GM12801 (cell line): Measurements from ENCODE around the gene ROR1.

Experiments used
- CTCF ChIP-seq: IDR thresholded peaks from one replicate; pipeline ENCODE4 v1.5.1; 2011; ENCODE audit warnings: control low read depth; ENCODE audit not compliant: insufficient read length; ENCODE audit errors: extremely low read depth

Gene ROR1

GRCh38 chr1:63946866-63947491, 173.2 kb downstream of the ROR1 start:
- TF ChIP-seq CTCF = no peak

- TF ChIP-seq CTCF = no peak
Measured at GRCh38 chr1:63947904-63948303, 174.1 kb downstream of the ROR1 start.

- no peak for TF ChIP-seq CTCF
Measured at GRCh38 chr1:63950023-63950422, 176.2 kb downstream of the ROR1 start.

- no peak for TF ChIP-seq CTCF
Measured at GRCh38 chr1:63951059-63951946, 177.5 kb downstream of the ROR1 start.

- no peak for TF ChIP-seq CTCF
Measured at GRCh38 chr1:63954187-63954586, 180.4 kb downstream of the ROR1 start.

- TF ChIP-seq CTCF = no peak
Measured at GRCh38 chr1:63955370-63956145, 181.7 kb downstream of the ROR1 start.

GRCh38 chr1:63958556-63958955, 184.7 kb downstream of the ROR1 start:
- TF ChIP-seq CTCF = no peak
